ENCODE results near the gene PNPLA5.

PNPLA5 gene

GRCh38 chr22:43848366-43849171 is 43.2 kb downstream of the PNPLA5 start:
- peak; percentile 68 for TF ChIP-seq CTCF (IDR thresholded peaks at IDR 0.05; ENCODE audit: low read depth, low read length)
- H3K4me3 ChIP-seq (ENCODE audit: low read depth, low read length) = no peak overlapping the region
- in situ Hi-C loops (cut with HindIII; ENCODE audit: low sequenced_read_pairs) = no loop called here
- DNase-seq (ENCODE audit: low read depth, low spot score) = peak; percentile 27

GRCh38 chr22:43847376-43848289 is 44.2 kb downstream of the PNPLA5 start:
- TF ChIP-seq CTCF (IDR thresholded peaks at IDR 0.05; ENCODE audit: low read depth, low read length) = no peak
- DNase-seq (ENCODE audit: low read depth, low spot score) = no peak
- no peak overlapping the region for H3K4me3 ChIP-seq (ENCODE audit: low read depth, low read length)
- in situ Hi-C loops (cut with HindIII; ENCODE audit: low sequenced_read_pairs) = no loop called here

GRCh38 chr22:43846966-43847365 is 44.8 kb downstream of the PNPLA5 start:
- no peak for TF ChIP-seq CTCF (IDR thresholded peaks at IDR 0.05; ENCODE audit: low read depth, low read length)
- no peak for DNase-seq (ENCODE audit: low read depth, low spot score)
- in situ Hi-C loops (cut with HindIII; ENCODE audit: low sequenced_read_pairs) = no loop called here

GRCh38 chr22:43845981-43846380 is 45.8 kb downstream of the PNPLA5 start:
- no peak for DNase-seq (ENCODE audit: low read depth, low spot score)
- no peak overlapping the region for H3K4me3 ChIP-seq (ENCODE audit: low read depth, low read length)
- in situ Hi-C loops (cut with HindIII; ENCODE audit: low sequenced_read_pairs) = no loop called here
- no peak for TF ChIP-seq CTCF (IDR thresholded peaks at IDR 0.05; ENCODE audit: low read depth, low read length)

More at GRCh38 chr22:43846966-43847365, 44.8 kb downstream of the PNPLA5 start:
- no peak overlapping the region for H3K4me3 ChIP-seq (ENCODE audit: low read depth, low read length)

GRCh38 chr22:43844560-43845545 is 47.0 kb downstream of the PNPLA5 start:
- no peak overlapping the region for H3K4me3 ChIP-seq (ENCODE audit: low read depth, low read length)
- no peak for DNase-seq (ENCODE audit: low read depth, low spot score)
- no peak for TF ChIP-seq CTCF (IDR thresholded peaks at IDR 0.05; ENCODE audit: low read depth, low read length)
- in situ Hi-C loops (cut with HindIII; ENCODE audit: low sequenced_read_pairs) = no loop called here

Data from astrocyte of the spinal cord (primary cell).